HCT116 (cell line): ENCODE results near the gene ARL11. TPM values are rescaled to one million over a fixed set of nuclear protein-coding genes. Genes with fewer than 3 reads are reported as not detected.

Source experiments
- ATAC-seq: fragments of 200-7000 bp; cut with Tn5 transposase; 2 replicates; pipeline ENCODE4 v1.9.1; 2020; ENCODE audit warnings: mild to moderate bottlenecking, moderate library complexity
- BruUV-seq: library from RNA; stranded (reverse); fragments of 400-500 nt; replicated peaks from 2 replicates; lab custom pipeline; 2021; lab: Mats Ljungman, UMichigan
- CTCF ChIA-PET: fragments of 300-600 bp; sonication (Branson Sonifier 250); formaldehyde crosslinking; loops from one replicate; lab custom pipeline; 2021; ENCODE audit warnings: antibody characterized with exemption; lab: Charles Lee
- POLR2A ChIA-PET: fragments of 300-600, 350-600 bp; sonication (Branson Sonifier 250); formaldehyde crosslinking; loops from one replicate; lab custom pipeline; 2021; ENCODE audit warnings: antibody characterized with exemption; lab: Charles Lee
- RAD21 ChIA-PET, 2 experiments: fragments of 300-600 bp; sonication (Branson Sonifier 250); formaldehyde crosslinking; loops; one replicate each; lab custom pipeline; 2023; ENCODE audit warnings: low total read pairs in 2 of 2; ENCODE audit not compliant: uncharacterized antibody in 2 of 2, unreplicated experiment in 2 of 2, low non-redundant PET in 1 of 2; lab: Charles Lee
- DNase-seq: peaks from one replicate; pipeline ENCODE4 v3.0.0-alpha.2; 2010; ENCODE audit warnings: low read depth, low spot score
- H2AFZ ChIP-seq: fragments of 200-600 bp; shearing (Covaris generic), sonication (generic); 2 replicates; pipeline ENCODE4 v1.6.1; 2017; ENCODE audit warnings: low read depth, mixed run types, mixed read lengths, antibody characterized with exemption, low read length; ENCODE audit not compliant: poor library complexity, severe bottlenecking
- H3K27ac ChIP-seq: 2 replicates; pipeline ENCODE4 v1.5.1; 2012; ENCODE audit warnings: low read depth, low read length
- H3K27me3 ChIP-seq: fragments of 200-600 bp; sonication (generic); 2 replicates; pipeline ENCODE4 v1.6.1; 2016; ENCODE audit warnings: mixed run types, low read length, mixed read lengths; ENCODE audit not compliant: insufficient read depth
- H3K36me3 ChIP-seq, 2 experiments: fragments of 200-500 bp in 1 of 2; fragments of 200-600 bp in 1 of 2; sonication (Bioruptor generic) in 1 of 2; sonication (generic) in 1 of 2; 2 replicates each; pipeline versions ENCODE4 v1.5.1 to v1.6.1; 2014 to 2016; ENCODE audit warnings: low read length in 2 of 2, inconsistent platforms in 1 of 2, mixed read lengths in 1 of 2, mixed run types in 1 of 2; ENCODE audit not compliant: insufficient read depth in 2 of 2, control insufficient read depth in 1 of 2
- H3K4me1 ChIP-seq, 2 experiments: fragments of 200-600 bp in 1 of 2; sonication (generic) in 1 of 2; 2 replicates each; pipeline versions ENCODE4 v1.5.1 to v1.6.1; 2012 to 2017; ENCODE audit warnings: low read length in 2 of 2, inconsistent platforms in 1 of 2, mild to moderate bottlenecking in 1 of 2, mixed read lengths in 1 of 2, mixed run types in 1 of 2, moderate library complexity in 1 of 2; ENCODE audit not compliant: insufficient read depth in 2 of 2, control insufficient read depth in 1 of 2
- H3K4me2 ChIP-seq: fragments of 200-600 bp; sonication (generic); 2 replicates; pipeline ENCODE4 v1.6.1; 2017; ENCODE audit warnings: mixed run types, low read length, mixed read lengths
- H3K4me3 ChIP-seq, 2 experiments: fragments of 200-600 bp in 1 of 2; sonication (generic) in 1 of 2; replicated peaks in 1 of 2; 2 replicates each; pipeline ENCODE4 v1.5.1; 2011 to 2016; ENCODE audit warnings: low read length in 2 of 2, control low read depth in 1 of 2, low read depth in 1 of 2, mild to moderate bottlenecking in 1 of 2, mixed read lengths in 1 of 2, mixed run types in 1 of 2
- H3K79me2 ChIP-seq: fragments of 200-600 bp; sonication (generic); 2 replicates; pipeline ENCODE4 v1.6.1; 2017; ENCODE audit warnings: mild to moderate bottlenecking, mixed run types, low read length, moderate library complexity, mixed read lengths; ENCODE audit not compliant: insufficient read depth
- H3K9ac ChIP-seq: fragments of 200-600 bp; sonication (generic); 2 replicates; pipeline ENCODE4 v1.6.1; 2016; ENCODE audit warnings: low read length, mixed read lengths
- H3K9me2 ChIP-seq: fragments of 200-600 bp; sonication (generic), shearing (Covaris generic); 2 replicates; pipeline ENCODE4 v1.6.1; 2017; ENCODE audit warnings: mixed run types, mild to moderate bottlenecking, moderate library complexity; ENCODE audit not compliant: insufficient read depth
- H3K9me3 ChIP-seq, 2 experiments: fragments of 200-500 bp in 1 of 2; fragments of 200-600 bp in 1 of 2; sonication (Bioruptor generic) in 1 of 2; sonication (generic) in 1 of 2; 2 replicates each; pipeline ENCODE4 v1.6.1; 2014 to 2017; ENCODE audit warnings: low read length in 2 of 2, mixed read lengths in 2 of 2, inconsistent platforms in 1 of 2, low read depth in 1 of 2, mild to moderate bottlenecking in 1 of 2, mixed run types in 1 of 2, moderate library complexity in 1 of 2; ENCODE audit not compliant: control insufficient read depth in 1 of 2, insufficient read depth in 1 of 2
- H4K20me1 ChIP-seq: fragments of 200-600 bp; sonication (generic), shearing (Covaris generic); 2 replicates; pipeline ENCODE4 v1.6.1; 2017; ENCODE audit warnings: mixed run types, mild to moderate bottlenecking, moderate library complexity; ENCODE audit not compliant: insufficient read depth
- ATF3 ChIP-seq: IDR thresholded peaks from 2 replicates; pipeline ENCODE4 v1.6.1; 2012
- CBX3 ChIP-seq: IDR thresholded peaks from 2 replicates; pipeline ENCODE4 v1.6.1; 2012; ENCODE audit warnings: low read depth
- CEBPB ChIP-seq: IDR thresholded peaks from 2 replicates; pipeline ENCODE4 v1.6.1; 2012; ENCODE audit warnings: low read depth
- CTCF ChIP-seq, 3 experiments: fragments of 200-600 bp in 1 of 3; sonication (generic) in 1 of 3; IDR thresholded peaks in 2 of 3; conservative IDR thresholded peaks in 1 of 3; 2 replicates each; pipeline ENCODE4 v1.5.1; 2012 to 2017; ENCODE audit warnings: low read depth in 2 of 3, low read length in 2 of 3, antibody characterized with exemption in 1 of 3, borderline replicate concordance in 1 of 3, control low read depth in 1 of 3, mild to moderate bottlenecking in 1 of 3, mixed read lengths in 1 of 3, mixed run types in 1 of 3, moderate library complexity in 1 of 3; ENCODE audit not compliant: insufficient read depth in 1 of 3
- ELF1 ChIP-seq: IDR thresholded peaks from 2 replicates; pipeline ENCODE4 v1.6.1; 2012; ENCODE audit warnings: low read depth, borderline replicate concordance
- EZH2 ChIP-seq: fragments of 200-600 bp; sonication (generic); IDR thresholded peaks from 2 replicates; pipeline ENCODE4 v1.6.1; 2017; ENCODE audit warnings: antibody characterized with exemption, mixed run types
- EZH2phosphoT487 ChIP-seq: fragments of 200-600 bp; IDR thresholded peaks from 2 replicates; pipeline ENCODE4 v1.6.1; 2018; ENCODE audit warnings: antibody characterized with exemption, borderline replicate concordance
- JUND ChIP-seq: IDR thresholded peaks from 2 replicates; pipeline ENCODE4 v1.6.1; 2012
- MAX ChIP-seq: IDR thresholded peaks from 2 replicates; pipeline ENCODE4 v1.6.1; 2012
- POLR2A ChIP-seq: IDR thresholded peaks from 2 replicates; pipeline ENCODE4 v1.7.0; 2011; ENCODE audit warnings: borderline replicate concordance; ENCODE audit not compliant: insufficient read depth, insufficient read length; ENCODE audit errors: extremely low read depth
- RAD21 ChIP-seq: IDR thresholded peaks from 2 replicates; pipeline ENCODE4 v1.6.1; 2012; ENCODE audit warnings: low read depth, mild to moderate bottlenecking
- REST ChIP-seq: IDR thresholded peaks from 2 replicates; pipeline ENCODE4 v1.6.1; 2012; ENCODE audit warnings: low read depth
- SIN3A ChIP-seq: IDR thresholded peaks from 2 replicates; pipeline ENCODE4 v1.6.1; 2012; ENCODE audit warnings: low read depth
- SP1 ChIP-seq: IDR thresholded peaks from 2 replicates; pipeline ENCODE4 v1.6.1; 2012; ENCODE audit warnings: low read depth
- SRF ChIP-seq: IDR thresholded peaks from 2 replicates; pipeline ENCODE4 v1.6.1; 2012; ENCODE audit warnings: low read depth
- YY1 ChIP-seq: IDR thresholded peaks from 2 replicates; pipeline ENCODE4 v1.6.1; 2011; ENCODE audit warnings: low read length, low read depth, moderate library complexity, mild to moderate bottlenecking; ENCODE audit not compliant: insufficient replicate concordance; ENCODE audit errors: extremely low read depth
- ZBTB33 ChIP-seq: IDR thresholded peaks from 2 replicates; pipeline ENCODE4 v1.6.1; 2011; ENCODE audit warnings: mild to moderate bottlenecking, low read length, moderate library complexity; ENCODE audit not compliant: insufficient replicate concordance; ENCODE audit errors: extremely low read depth
- ZFX ChIP-seq: fragments of 450-650 bp; IDR thresholded peaks from 2 replicates; pipeline ENCODE4 v1.6.1; 2017
- ZNF274 ChIP-seq: fragments of 200-500 bp; sonication (Bioruptor generic); IDR thresholded peaks from 2 replicates; pipeline ENCODE4 v1.6.1; 2014; ENCODE audit warnings: mild to moderate bottlenecking, low read depth, low read length, inconsistent platforms
- intact Hi-C: fragments of 100-400 bp; cut with micrococcal nuclease; formaldehyde crosslinking; loops from 2 replicates; pipeline ENCODE4 v1.10.0; 2022
- total RNA-seq: library from RNA; stranded (reverse); gene quantifications from one replicate; pipeline ENCODE4 v1.2.1, GENCODE V29; 2021; ENCODE audit not compliant: unreplicated experiment

The ARL11 gene
- total RNA-seq, 1 experiment from 2014 or later: not detected

GRCh38 chr13:49638744-49639072 lies 10.4 kb downstream of the ARL11 start:
- no peaks in the 10 kb centered on the region for H3K9me3 ChIP-seq
- ChIA-PET CTCF (no interaction called here), POLR2A (no interaction called here)
- no peak overlapping the region for H3K27ac ChIP-seq
- H3K4me2 ChIP-seq: no peak overlapping the region
- H3K4me1 ChIP-seq: peaks cover 0 to 3% of the 10 kb centered on the region in 2 experiments; a peak in 1 of 4 replicates
- no peak for DNase-seq
- TF ChIP-seq POLR2A: no peak
- no peak for TF ChIP-seq ZNF274
- no peak for TF ChIP-seq REST
- no peak for TF ChIP-seq MAX
- TF ChIP-seq ELF1: no peak
- TF ChIP-seq SRF: no peak
- TF ChIP-seq EZH2phosphoT487: no peak
- TF ChIP-seq ZFX: no peak
- TF ChIP-seq SIN3A: no peak
- TF ChIP-seq ZBTB33: no peak
- no peak for TF ChIP-seq RAD21
- TF ChIP-seq ATF3: no peak
- TF ChIP-seq YY1: no peak
- TF ChIP-seq CEBPB: no peak
- no peak for TF ChIP-seq CBX3
- TF ChIP-seq CTCF (IDR thresholded peaks at IDR 0.05 in 2 of 3, conservative IDR thresholded peaks at IDR 0.05 in 1 of 3; ENCODE audit: borderline replicate concordance in 1 of 3, insufficient read depth in 1 of 3, low read depth in 2 of 3, low read length in 2 of 3): no peak
- TF ChIP-seq SP1: no peak
- TF ChIP-seq JUND: no peak
- no peak for TF ChIP-seq EZH2
- TF ChIP-seq, all 23 proteins: peak for 0
- no TSS peak for BruUV-seq
- no peaks in the 10 kb centered on the region for H3K9me2 ChIP-seq
- H3K27me3 ChIP-seq: no peaks in the 10 kb centered on the region
- H3K79me2 ChIP-seq: no peaks in the 10 kb centered on the region
- no peak overlapping the region for H3K9ac ChIP-seq
- H2AFZ ChIP-seq: no peak overlapping the region
- no peak overlapping the region for H3K4me3 ChIP-seq
- ATAC-seq: no peak
- intact Hi-C loops: no loop called here
- H4K20me1 ChIP-seq: no peaks in the 10 kb centered on the region
- H3K36me3 ChIP-seq: no peaks in the 10 kb centered on the region
- RAD21 ChIA-PET: no interaction called here
